Suppressor macrophage treated with lipopolysaccharide for 4 hours (primary cell): ENCODE data around the gene BCL10.
"Not testable (repeated sequence)": the region's sequence is repeated elsewhere in the genome, so short reads cannot be mapped to it uniquely, and the experiment has no call there.

Source experiments
- DNase-seq: peaks from one replicate; pipeline ENCODE4 v3.0.0-alpha.2; 2020

BCL10 gene

GRCh38 chr1:85262985-85263384 lies 13.4 kb downstream of the BCL10 start:
- no peak for DNase-seq

DNA sequence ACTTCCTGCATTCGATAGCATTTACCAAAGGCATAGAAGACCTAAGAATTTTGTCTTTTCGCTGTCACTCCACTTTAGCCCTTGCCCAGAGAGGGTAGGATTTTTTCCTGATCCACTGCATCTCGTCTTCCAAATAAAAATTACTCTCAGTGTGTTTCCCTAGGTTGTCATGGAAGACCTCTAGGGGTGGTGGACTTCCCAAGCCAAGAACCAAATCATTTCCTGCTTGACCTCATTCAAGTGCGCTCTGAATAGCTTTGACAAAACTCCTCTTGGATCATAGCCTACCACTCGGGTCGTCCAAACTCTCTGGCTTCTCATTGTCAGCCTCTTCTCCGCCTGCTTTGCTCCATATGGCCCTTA lies 16.5 kb downstream of the BCL10 start:
- DNase-seq = no peak

DNA sequence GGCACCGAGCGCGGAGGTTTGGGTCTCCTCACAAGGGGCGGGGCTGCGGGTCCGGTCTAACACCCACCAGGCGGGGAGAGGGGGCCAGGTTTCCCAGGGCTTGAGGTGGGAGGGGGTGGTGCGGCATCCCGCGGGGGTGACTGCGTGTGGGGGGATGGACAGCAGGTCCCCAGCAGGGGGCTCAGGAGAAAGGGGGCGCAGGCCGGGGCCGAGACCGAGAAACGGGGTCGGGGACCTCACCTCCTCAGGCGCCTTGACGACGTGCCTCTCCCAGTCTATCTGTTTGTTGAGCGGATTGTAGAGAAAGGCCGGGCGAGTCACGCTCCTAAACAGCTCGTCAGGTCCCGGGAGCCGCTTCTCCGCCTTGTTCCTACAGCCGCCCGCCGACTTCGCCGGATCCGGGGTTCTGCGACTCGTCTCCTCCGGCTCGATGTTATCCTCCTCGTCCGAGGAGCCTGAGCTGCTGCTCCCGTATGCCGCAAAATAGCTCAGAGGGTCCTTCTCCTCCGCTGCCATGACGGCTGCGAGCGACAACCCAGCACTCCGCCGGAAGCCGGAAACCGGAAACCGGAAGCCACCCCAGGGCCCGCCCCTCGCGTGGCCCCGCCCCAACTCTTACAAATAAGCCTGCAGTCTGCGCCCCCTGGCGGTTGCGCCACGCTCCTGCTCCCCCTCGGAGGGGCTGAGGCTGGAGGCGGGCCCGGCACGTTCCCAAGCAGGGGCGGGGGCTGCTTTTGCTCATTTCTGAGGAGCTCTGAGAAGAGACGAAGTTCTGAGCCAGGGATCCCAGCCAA lies 17.1 kb downstream of the BCL10 start, which contains the start of gene C1orf52:
Gene C1orf52, minus strand, starts transcription at position 545 of the 794 bp plus-strand sequence. Its CDS starts 29 bp downstream, at position 516.
- DNase-seq = peak; percentile 97

DNA sequence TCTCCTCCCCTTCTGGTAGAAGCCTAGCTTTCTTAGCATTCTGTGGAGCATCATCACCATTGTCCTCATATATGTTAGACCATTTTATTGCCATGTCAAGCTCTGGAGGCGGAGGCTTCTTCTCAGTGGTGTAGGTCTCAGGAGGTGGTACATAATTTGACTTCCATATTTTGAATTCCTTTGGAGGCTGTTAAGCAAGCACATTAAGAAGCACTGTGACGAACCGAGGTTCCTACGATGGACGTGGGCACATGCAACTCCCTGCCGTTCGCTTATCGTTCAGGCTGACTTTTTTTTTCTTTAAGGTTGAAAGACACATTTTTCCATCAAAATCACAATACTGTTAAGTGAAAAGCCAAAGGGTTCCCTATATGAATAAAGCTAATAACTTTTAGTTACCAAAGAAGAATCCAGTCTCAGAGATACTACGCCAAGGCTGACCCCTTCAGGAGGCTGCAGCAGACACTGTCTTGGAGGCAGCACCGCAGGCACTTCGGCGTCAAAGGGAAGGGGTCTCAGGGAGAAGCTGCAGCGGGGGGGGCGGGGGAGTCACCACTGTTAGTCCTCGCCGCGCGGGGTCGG lies 17.8 kb downstream of the BCL10 start:
- DNase-seq = peak; percentile 21

DNA sequence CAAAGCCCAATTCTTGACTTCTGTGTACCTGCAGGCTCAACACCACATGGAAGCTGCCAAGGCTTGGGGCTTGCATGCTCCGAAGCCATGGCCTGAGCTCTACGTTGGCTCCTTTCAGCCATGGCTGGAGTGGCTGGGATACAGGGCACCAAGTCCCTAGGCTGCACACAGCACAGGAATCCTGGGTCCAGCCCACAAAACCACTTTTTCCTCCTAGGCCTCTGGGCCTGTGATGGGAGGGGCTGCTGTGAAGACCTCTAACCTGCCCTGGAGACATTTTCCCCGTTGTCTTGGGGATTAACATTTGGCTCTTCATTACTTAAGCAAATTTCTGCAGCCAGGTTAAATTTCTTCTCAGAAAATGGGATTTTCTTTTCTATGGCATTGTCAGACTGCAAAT lies 27.4 kb downstream of the BCL10 start:
- DNase-seq = not testable (repeated sequence)

DNA sequence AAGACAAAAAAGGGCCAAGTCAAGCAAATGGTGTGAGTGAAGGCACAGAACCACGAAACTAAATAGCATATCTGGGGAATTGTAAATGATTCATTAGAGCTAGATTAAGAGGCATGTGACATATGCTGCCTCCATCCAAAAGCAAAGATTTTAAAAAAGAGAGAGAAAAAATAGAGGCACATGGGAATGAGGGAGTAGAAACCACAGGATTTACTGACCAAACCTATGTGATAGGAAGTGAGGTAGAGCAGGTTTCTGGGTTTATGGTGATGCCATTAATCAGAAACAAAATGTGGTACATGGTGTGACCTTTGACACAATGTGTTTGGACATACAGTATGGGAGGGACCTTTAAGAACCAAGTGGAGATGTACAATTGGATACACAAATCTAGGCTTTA lies 30.5 kb downstream of the BCL10 start:
- DNase-seq = no peak

DNA sequence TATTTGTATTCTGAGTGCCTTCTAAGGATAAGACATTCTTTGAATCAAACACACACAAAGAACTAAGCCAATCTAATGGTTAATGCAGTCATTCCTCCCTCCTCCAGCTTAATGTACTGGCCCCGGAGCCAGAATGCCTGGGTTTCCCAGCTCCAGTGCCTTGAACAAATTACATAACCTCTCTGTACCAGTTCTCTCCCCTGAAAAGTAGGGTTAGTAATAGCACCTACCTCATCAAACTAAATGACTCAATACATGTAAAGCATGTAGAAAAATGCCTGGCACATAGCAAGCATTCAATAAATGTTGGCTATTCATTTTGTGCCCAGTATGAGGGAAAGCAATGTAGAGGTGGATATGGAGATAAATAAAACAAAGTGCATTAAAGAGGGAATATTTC lies 31.0 kb downstream of the BCL10 start:
- DNase-seq = no peak

GRCh38 chr1:85244271-85245061 lies 32.0 kb downstream of the BCL10 start:
- DNase-seq = no peak

- no peak for DNase-seq
These were observed 33.1 kb downstream of the BCL10 start for GRCh38 chr1:85243372-85243771.

DNA sequence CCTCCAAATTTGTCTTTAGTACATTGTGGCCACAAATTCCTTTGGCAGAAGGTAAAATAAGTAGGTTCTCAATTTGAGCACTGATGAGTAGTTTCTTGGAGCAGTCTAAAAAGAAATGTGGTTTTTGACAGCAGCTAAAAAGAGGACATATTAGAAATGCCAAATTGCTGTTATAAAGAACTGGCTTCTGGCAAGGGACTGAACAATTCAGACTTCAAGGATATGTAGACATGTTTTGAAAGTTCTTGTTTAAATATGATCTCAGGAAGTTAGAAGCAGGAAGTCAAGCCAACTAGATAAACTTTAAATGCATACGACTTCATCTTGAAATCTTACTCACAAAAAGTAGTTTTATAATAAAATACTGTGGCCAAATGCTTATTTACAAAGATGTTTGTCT lies 35.8 kb downstream of the BCL10 start:
- no peak for DNase-seq

DNA sequence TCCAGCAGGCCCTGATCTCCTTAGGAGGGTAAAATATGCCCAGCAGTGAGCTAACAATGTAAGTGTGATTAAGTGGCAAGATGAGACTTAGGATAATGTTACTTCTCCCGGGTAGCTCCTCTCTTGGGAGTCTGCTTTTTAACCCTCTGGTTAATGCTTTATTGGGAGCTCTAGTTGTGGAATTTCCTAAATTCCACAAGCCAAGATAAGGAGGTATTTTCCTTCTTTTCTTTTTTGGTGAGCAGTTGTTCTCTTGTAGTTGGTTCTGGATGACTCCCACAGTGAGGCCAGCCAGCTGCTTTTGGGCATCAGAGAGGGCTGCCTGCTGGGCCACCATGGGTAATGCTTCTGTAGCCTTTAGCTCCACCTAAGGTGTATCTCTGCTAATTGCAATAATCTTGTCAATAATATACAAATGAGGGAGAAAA lies 36.2 kb downstream of the BCL10 start:
- no peak for DNase-seq

DNA sequence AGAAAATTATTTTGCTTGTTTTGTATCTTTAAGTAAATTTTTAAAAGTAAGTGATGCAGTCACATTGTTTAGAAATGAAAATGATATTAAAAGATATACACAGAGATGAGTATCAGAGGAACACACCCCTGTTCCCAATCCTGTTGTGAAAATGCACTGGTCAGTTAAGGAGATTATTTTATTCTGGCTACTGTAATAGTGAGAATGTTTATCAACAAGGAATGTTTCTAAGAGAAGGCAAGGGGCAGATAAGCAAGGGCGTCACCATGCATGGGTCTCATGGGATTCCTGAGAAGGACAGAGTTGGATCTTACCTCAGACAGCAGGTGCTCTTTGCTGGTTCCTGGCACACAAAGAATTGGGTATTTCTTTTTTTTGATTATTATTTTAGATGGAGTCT lies 38.8 kb downstream of the BCL10 start:
- no peak for DNase-seq

DNA sequence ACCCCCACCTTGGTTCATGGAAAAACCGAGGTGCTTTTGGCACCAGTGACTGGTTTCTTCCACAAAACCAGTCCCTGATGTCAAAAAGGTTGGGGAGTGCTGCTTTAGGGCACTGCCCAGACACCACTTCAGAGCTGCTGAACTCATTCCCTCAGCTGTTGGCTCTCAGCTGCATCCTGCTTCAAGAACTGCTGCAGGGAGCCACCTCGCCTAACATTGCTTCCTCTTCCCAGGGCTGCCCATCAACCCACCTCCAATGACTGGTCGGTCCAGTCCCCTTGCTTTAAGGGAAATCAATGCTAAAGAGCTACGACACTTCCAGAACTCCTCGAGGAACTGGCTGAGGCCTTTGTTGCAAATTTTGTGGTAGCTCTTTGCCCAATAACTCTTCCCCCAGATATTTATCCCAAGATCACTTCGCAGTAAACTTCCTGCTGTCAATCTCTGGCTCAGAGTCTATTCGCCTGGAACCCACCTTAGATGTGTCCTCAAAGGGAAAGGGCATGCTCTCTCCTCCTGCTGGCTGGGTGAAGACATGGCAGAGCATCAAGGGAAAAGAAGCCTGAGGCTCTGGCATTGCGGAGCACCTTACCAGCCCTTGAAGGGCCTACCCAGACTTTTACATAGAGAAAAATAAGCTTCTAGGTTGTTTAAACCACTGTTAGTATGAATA lies 46.0 kb downstream of the BCL10 start:
- no peak for DNase-seq

DNA sequence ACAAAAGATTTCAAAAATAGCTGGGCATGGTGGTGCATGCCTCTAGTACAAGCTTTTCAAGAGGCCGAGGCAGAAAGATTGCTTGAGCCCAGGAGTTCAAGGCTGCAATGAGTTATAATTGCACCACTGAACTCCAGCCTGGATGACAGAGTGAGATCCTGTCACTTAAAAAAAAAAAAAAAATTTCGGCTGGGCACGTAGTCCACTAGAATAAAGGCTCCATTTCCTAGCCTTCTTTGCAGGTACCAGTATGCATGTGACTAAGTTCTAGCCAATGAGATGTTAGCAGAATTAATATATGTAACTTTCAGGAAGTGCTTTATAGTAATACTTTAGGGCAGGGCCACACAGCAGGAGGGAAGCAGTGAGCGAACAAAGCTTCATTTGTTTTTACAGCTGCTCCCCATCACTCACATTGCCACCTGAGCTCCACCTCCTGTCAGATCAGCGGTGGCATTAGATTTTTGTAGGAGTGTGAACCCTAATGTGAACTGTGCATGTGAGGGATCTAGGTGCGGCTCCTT lies 46.8 kb downstream of the BCL10 start:
- no peak for DNase-seq

DNA sequence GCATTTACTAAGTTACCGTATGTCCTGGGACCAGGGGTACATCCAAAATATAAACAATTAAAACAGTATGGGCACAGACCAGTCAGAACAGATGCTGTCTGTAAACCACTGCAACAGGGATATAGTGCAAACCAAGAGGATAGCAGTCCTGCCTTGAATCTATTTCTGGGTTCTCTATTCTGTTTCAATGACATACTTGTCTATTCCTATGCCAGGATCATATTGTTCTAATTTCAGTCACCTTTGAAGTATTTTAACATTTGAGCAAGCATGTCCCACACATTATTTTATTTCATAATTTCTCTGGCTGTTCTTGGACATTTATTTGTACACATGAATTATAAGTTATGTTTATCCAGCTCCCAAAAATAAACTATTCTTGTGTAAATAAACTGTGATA lies 47.5 kb downstream of the BCL10 start:
- DNase-seq = no peak

GRCh38 chr1:85225624-85226380 lies 50.6 kb downstream of the BCL10 start:
- no peak for DNase-seq

- no peak for DNase-seq
These were observed 51.5 kb downstream of the BCL10 start for GRCh38 chr1:85224734-85225623.

DNA sequence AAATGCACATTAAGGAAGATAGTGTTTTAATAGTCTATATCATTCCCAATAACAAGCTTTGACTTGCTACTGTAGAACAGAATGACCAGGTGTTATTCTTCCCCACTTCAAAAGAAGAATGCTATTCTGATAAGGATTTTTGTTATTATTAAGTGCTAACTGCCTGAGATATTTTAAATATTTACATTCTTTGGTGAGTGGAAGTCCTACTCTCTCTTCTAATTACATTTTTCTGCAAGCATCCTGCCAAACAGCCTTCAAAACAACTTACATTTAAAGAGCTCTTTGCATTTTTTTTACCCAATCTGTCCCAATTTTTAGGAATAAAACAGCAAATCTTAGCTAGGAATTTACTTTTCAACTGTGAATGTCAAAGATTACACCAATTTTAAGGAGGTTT lies 52.1 kb downstream of the BCL10 start:
- DNase-seq = no peak

GRCh38 chr1:85223334-85223733 lies 53.1 kb downstream of the BCL10 start:
- DNase-seq = no peak

DNA sequence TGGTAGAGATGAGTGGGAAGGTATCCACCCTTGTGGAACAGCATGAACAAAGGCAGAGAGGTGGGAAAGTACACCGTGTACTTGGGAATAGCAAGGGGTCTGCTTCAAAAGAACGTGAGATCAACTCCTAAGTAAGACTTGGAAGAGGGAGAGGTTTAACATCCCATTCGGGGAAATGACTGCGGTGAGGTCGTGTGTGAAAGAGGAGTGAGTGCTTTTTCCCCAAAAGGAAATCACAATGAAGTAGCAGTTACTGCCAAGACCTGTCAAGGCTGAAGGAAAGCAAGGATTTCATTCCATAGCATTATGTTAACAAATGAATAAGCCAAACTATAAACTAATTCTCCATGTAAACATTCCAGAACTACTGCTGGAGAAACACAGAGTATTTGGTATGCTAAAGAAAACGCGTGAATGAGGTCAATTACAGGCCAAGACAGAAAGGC lies 55.7 kb downstream of the BCL10 start:
- no peak for DNase-seq
